Mesendoderm (in vitro differentiated cells): Measurements from ENCODE around the gene OGDH.

Experiments used
- DNase-seq: peaks from one replicate; pipeline ENCODE4 v3.0.0; 2013
- H2AK5ac ChIP-seq: 2 replicates; pipeline ENCODE4 v1.6.1; 2013; ENCODE audit warnings: low read length, inconsistent platforms
- H2BK120ac ChIP-seq: 2 replicates; pipeline ENCODE4 v1.6.1; 2013; ENCODE audit warnings: low read depth, mild to moderate bottlenecking, low read length, moderate library complexity, mixed read lengths
- H2BK15ac ChIP-seq: replicated peaks from 2 replicates; pipeline ENCODE4 v1.6.1; 2013; ENCODE audit warnings: low read depth, mild to moderate bottlenecking, moderate library complexity
- H2BK5ac ChIP-seq: 2 replicates; pipeline ENCODE4 v1.6.1; 2013; ENCODE audit warnings: low read length, inconsistent platforms
- H3K18ac ChIP-seq: 2 replicates; pipeline ENCODE4 v1.6.1; 2013; ENCODE audit warnings: mild to moderate bottlenecking, low read length, mixed read lengths
- H3K23ac ChIP-seq: one replicate; pipeline ENCODE4 v1.6.1; 2013; ENCODE audit warnings: low read length
- H3K27ac ChIP-seq: 2 replicates; pipeline ENCODE4 v1.5.1; 2013; ENCODE audit warnings: low read depth, mild to moderate bottlenecking, inconsistent platforms, low read length, moderate library complexity
- H3K27me3 ChIP-seq: 2 replicates; pipeline ENCODE4 v1.6.1; 2013; ENCODE audit warnings: low read length, control low read depth, mild to moderate bottlenecking, inconsistent platforms; ENCODE audit not compliant: insufficient read depth, poor library complexity
- H3K36me3 ChIP-seq: 2 replicates; pipeline ENCODE4 v1.6.1; 2013; ENCODE audit warnings: low read length, inconsistent platforms; ENCODE audit not compliant: control insufficient read depth, insufficient read depth
- H3K4ac ChIP-seq: one replicate; pipeline ENCODE4 v1.6.1; 2013; ENCODE audit warnings: low read depth, mild to moderate bottlenecking, low read length, moderate library complexity
- H3K4me1 ChIP-seq: 2 replicates; pipeline ENCODE4 v1.6.1; 2013; ENCODE audit warnings: low read depth, low read length, inconsistent platforms; ENCODE audit not compliant: control insufficient read depth
- H3K4me2 ChIP-seq: 2 replicates; pipeline ENCODE4 v1.6.1; 2013; ENCODE audit warnings: low read length
- H3K4me3 ChIP-seq: 2 replicates; pipeline ENCODE4 v1.5.1; 2013; ENCODE audit warnings: mild to moderate bottlenecking, low read length
- H3K56ac ChIP-seq: one replicate; pipeline ENCODE4 v1.6.1; 2013; ENCODE audit warnings: low read length
- H3K79me1 ChIP-seq: 2 replicates; pipeline ENCODE4 v1.6.1; 2013; ENCODE audit warnings: low read length, inconsistent platforms
- H3K79me2 ChIP-seq: 2 replicates; pipeline ENCODE4 v1.6.1; 2013; ENCODE audit warnings: mild to moderate bottlenecking, low read length; ENCODE audit not compliant: control insufficient read depth, insufficient read depth
- H3K9ac ChIP-seq: 2 replicates; pipeline ENCODE4 v1.6.1; 2013; ENCODE audit warnings: low read length, inconsistent platforms
- H4K5ac ChIP-seq: one replicate; pipeline ENCODE4 v1.6.1; 2013; ENCODE audit warnings: low read length
- H4K8ac ChIP-seq: one replicate; pipeline ENCODE4 v1.6.1; 2013; ENCODE audit warnings: low read depth, mild to moderate bottlenecking, control low read depth, low read length, moderate library complexity
- whole genome bisulfite sequencing: extraction: QIAGEN DNeasy Blood & Tissue Kit; methylation state at CpG from one replicate; pipeline ENCODE4 v1.1.7; 2013; ENCODE audit warnings: low lambda C conversion rate, missing lambda C conversion rate; ENCODE audit not compliant: insufficient coverage; ENCODE audit errors: extremely low coverage; 5-methylcytosine and 5-hydroxymethylcytosine counted together

Gene OGDH

GRCh38 chr7:44703921-44704320 is 97.5 kb downstream of the OGDH start:
- no peak overlapping the region for H3K23ac ChIP-seq
- H4K8ac ChIP-seq, result no peak overlapping the region
- H3K56ac ChIP-seq, result no peak overlapping the region
- no peak overlapping the region for H2BK120ac ChIP-seq
- no peak overlapping the region for H3K27ac ChIP-seq
- H2AK5ac ChIP-seq, result no peak overlapping the region
- H3K36me3 ChIP-seq, result peaks cover 5% of the 10 kb centered on the region
- no peaks in the 10 kb centered on the region for H3K27me3 ChIP-seq
- H3K4me3 ChIP-seq, result no peak overlapping the region
- no peak overlapping the region for H2BK5ac ChIP-seq
- H3K79me1 ChIP-seq, result no peaks in the 10 kb centered on the region
- H3K9ac ChIP-seq, result no peak overlapping the region
- H3K4me1 ChIP-seq, result no peaks in the 10 kb centered on the region
- H3K79me2 ChIP-seq, result no peaks in the 10 kb centered on the region
- H3K4me2 ChIP-seq, result no peak overlapping the region
- no peak for DNase-seq
- H3K18ac ChIP-seq, result no peak overlapping the region
- H3K4ac ChIP-seq, result no peak overlapping the region
- no peak overlapping the region for H4K5ac ChIP-seq
- no peak overlapping the region for H2BK15ac ChIP-seq
- no CpG with 5 or more reads among the region's 1 CpG for WGBS

DNA sequence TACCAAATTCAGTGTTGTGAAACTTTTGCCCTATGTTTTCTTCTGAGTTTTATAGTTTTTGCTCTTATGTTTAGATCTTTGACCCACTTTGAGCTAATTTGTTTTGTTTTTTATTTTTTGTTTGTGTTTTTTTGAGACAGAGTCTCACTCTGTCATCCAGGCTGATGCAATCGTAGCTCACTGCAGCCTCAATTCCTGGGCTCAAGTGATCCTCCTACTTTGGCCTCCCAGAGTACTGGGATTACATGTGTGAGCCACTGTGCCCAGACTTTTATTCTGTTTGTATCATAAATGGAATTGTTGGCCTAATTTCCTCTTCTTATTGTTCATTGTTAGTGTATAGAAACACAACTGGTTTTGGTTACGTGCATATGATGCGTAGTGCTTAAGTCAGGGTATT is 99.0 kb downstream of the OGDH start:
- Histone ChIP-seq H3K4me2 (no peak overlapping the region), H2BK5ac (no peak overlapping the region), H3K4me1 (no peaks in the 10 kb centered on the region), H2BK120ac (no peak overlapping the region), H4K8ac (no peak overlapping the region), H3K79me1 (no peaks in the 10 kb centered on the region), H3K4me3 (no peak overlapping the region), H3K36me3 (peaks cover 5% of the 10 kb centered on the region), H3K27ac (no peak overlapping the region), H4K5ac (no peak overlapping the region), H3K56ac (no peak overlapping the region), H3K18ac (no peak overlapping the region), H2BK15ac (no peak overlapping the region), H3K79me2 (no peaks in the 10 kb centered on the region), H3K4ac (no peak overlapping the region), H3K27me3 (no peaks in the 10 kb centered on the region), H3K9ac (no peak overlapping the region), H2AK5ac (no peak overlapping the region), H3K23ac (no peak overlapping the region)
- no peak for DNase-seq
- WGBS, result no CpG with 5 or more reads among the region's 3 CpGs

- no peak for DNase-seq
- H2BK120ac ChIP-seq, result no peak overlapping the region
- no peaks in the 10 kb centered on the region for H3K27me3 ChIP-seq
- no peak overlapping the region for H3K9ac ChIP-seq
- H3K23ac ChIP-seq, result no peak overlapping the region
- no CpG with 5 or more reads among the region's 20 CpGs for WGBS
- H2BK5ac ChIP-seq, result no peak overlapping the region
- H3K56ac ChIP-seq, result no peak overlapping the region
- no peak overlapping the region for H3K4me2 ChIP-seq
- H2BK15ac ChIP-seq, result no peak overlapping the region
- no peak overlapping the region for H3K18ac ChIP-seq
- H3K36me3 ChIP-seq, result peaks cover 5% of the 10 kb centered on the region
- H3K4me1 ChIP-seq, result no peaks in the 10 kb centered on the region
- no peak overlapping the region for H3K4ac ChIP-seq
- H4K5ac ChIP-seq, result no peak overlapping the region
- no peak overlapping the region for H3K4me3 ChIP-seq
- H3K27ac ChIP-seq, result no peak overlapping the region
- no peak overlapping the region for H2AK5ac ChIP-seq
- H3K79me1 ChIP-seq, result no peaks in the 10 kb centered on the region
- no peak overlapping the region for H4K8ac ChIP-seq
- no peaks in the 10 kb centered on the region for H3K79me2 ChIP-seq
These were observed 100.5 kb downstream of the OGDH start for GRCh38 chr7:44706788-44707557.

DNA sequence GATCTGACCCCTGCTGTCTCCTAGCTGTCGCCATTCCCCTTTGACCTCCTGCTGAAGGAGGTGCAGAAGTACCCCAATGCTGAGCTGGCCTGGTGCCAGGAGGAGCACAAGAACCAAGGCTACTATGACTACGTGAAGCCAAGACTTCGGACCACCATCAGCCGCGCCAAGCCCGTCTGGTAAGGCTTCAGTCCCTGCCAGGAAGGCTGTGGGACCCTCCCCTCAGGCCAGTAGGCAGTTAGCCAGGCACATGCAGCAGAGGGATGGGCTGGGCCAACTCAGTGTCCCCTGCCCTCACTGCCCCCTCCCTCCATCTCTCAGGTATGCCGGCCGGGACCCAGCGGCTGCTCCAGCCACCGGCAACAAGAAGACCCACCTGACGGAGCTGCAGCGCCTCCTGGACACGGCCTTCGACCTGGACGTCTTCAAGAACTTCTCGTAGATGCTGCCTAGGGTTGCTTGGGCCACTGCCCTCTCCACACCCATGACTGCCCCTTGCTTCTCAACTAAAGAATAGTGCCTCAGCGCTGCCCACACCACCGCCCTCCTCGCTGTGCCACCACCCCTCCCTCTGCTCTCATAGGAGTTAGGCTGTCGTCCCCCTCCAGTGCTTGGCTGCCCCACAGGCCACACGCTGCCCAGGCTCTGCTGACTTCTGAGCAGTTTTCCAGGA is 101.3 kb downstream of the OGDH start:
- no peak for DNase-seq
- H3K4me2 ChIP-seq, result no peak overlapping the region
- H3K4me1 ChIP-seq, result peaks cover 2% of the 10 kb centered on the region
- no peak overlapping the region for H4K8ac ChIP-seq
- H3K9ac ChIP-seq, result no peak overlapping the region
- H2BK5ac ChIP-seq, result no peak overlapping the region
- H3K27me3 ChIP-seq, result no peaks in the 10 kb centered on the region
- H3K4me3 ChIP-seq, result no peak overlapping the region
- no peak overlapping the region for H3K56ac ChIP-seq
- no peaks in the 10 kb centered on the region for H3K79me1 ChIP-seq
- no peak overlapping the region for H3K23ac ChIP-seq
- no CpG with 5 or more reads among the region's 21 CpGs for WGBS
- H2BK15ac ChIP-seq, result no peak overlapping the region
- no peak overlapping the region for H2AK5ac ChIP-seq
- H3K4ac ChIP-seq, result no peak overlapping the region
- H3K36me3 ChIP-seq, result peaks cover 3% of the 10 kb centered on the region
- no peak overlapping the region for H2BK120ac ChIP-seq
- no peak overlapping the region for H4K5ac ChIP-seq
- no peaks in the 10 kb centered on the region for H3K79me2 ChIP-seq
- H3K18ac ChIP-seq, result no peak overlapping the region
- H3K27ac ChIP-seq, result no peak overlapping the region

DNA sequence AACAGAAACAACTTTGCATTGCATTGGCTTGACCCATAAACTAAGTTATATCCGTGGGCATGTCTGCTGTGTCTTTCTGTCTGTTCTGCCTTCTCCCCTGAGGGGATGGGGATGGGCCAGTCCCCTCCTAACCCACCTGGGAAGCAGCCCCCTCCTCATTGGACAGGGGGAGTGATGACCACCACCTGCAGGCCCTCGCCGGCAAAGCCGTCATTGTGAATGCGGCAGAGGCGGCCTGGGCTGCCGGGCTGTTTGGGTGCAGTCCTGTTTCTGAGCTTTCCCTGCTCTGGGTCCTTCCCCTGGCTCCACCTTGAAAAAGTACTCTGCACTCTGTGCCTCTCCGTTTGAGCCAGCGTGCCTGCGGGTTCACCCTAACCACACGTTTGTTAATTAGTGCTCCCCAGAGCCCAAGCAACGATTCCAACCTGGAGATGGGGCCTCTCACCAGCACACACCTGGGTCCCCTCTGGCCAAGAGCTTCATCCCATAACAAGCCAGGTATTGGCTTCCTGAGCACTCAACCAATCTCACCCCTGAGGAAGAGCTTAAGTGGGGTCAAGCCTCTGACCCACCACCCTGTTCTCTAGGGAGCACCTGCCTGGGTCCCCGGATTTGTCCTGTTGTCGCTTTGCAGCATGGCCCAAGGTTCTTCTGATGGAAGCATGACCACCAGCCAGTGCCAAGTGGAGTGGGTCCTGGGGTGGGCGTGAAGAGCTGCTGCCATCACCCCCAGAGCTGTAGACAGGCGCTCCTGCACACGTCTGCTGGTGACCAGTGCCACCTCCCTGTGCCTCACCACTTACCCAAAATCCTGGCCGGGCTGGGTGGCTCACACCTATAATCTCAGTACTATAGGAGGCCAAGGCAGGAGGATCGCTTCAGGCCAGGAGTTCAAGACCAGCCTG is 102.8 kb downstream of the OGDH start:
- peaks cover 2% of the 10 kb centered on the region for H3K4me1 ChIP-seq
- no peaks in the 10 kb centered on the region for H3K27me3 ChIP-seq
- H3K27ac ChIP-seq, result no peak overlapping the region
- H3K23ac ChIP-seq, result no peak overlapping the region
- no peak overlapping the region for H2BK5ac ChIP-seq
- peaks cover 3% of the 10 kb centered on the region for H3K36me3 ChIP-seq
- no peak overlapping the region for H3K4ac ChIP-seq
- no peak overlapping the region for H3K56ac ChIP-seq
- no peak overlapping the region for H3K4me2 ChIP-seq
- no peaks in the 10 kb centered on the region for H3K79me1 ChIP-seq
- no peak overlapping the region for H3K9ac ChIP-seq
- H3K18ac ChIP-seq, result no peak overlapping the region
- no peak overlapping the region for H3K4me3 ChIP-seq
- H4K8ac ChIP-seq, result no peak overlapping the region
- H2BK15ac ChIP-seq, result no peak overlapping the region
- no peak for DNase-seq
- no peak overlapping the region for H4K5ac ChIP-seq
- H2BK120ac ChIP-seq, result no peak overlapping the region
- no peaks in the 10 kb centered on the region for H3K79me2 ChIP-seq
- H2AK5ac ChIP-seq, result no peak overlapping the region
- no CpG with 5 or more reads among the region's 19 CpGs for WGBS
